HG03066 (cell line): Measurements from ENCODE around the gene WSCD1.

ENCODE experiments used
- ATAC-seq: cut with Tn5 transposase; IDR thresholded peaks from one replicate; pipeline ENCODE4 v1.9.1; 2021; ENCODE audit warnings: low read depth; ENCODE audit not compliant: unreplicated experiment

The WSCD1 gene

DNA sequence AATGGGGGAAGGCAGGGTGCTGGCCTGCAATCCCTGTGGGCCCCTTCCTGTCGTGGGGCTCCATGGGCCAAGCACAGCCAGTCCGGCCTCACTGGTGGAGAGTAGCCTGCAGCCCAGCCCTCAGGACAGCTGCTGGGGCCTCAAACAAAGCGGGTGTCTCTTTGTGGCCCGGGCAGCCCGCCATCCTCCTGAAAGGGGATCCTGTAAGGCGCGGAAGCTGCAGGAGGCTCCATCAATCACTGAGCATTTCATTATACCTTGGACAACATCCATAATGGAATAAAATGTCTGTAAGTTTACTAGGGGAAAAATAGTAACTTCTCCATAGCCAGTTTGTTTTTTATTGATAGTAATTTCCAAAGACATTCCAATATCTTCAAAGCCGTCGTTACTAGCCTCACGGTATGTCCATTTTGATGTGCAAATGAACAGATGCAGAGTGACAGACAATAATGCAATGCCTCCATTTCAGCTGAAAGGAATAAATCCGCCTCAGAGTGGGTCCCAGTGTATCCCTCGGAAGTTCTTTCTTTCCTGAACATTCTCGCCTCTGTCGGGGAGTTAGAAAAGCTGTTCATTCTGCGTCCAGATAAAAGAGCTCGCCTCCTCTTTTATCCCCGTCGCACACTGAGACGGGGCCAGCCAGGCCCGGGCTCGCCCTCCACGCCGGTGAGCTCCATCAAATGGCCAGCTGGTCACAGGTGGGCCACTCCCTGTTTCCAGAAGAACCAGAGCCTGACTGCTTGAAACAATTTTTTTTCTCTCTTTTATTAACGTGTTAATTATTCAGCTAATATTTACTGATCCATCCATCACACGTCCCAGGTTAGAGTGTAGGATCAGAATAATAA, 14.4 kb downstream of the WSCD1 start:
- ATAC-seq = no peak

DNA sequence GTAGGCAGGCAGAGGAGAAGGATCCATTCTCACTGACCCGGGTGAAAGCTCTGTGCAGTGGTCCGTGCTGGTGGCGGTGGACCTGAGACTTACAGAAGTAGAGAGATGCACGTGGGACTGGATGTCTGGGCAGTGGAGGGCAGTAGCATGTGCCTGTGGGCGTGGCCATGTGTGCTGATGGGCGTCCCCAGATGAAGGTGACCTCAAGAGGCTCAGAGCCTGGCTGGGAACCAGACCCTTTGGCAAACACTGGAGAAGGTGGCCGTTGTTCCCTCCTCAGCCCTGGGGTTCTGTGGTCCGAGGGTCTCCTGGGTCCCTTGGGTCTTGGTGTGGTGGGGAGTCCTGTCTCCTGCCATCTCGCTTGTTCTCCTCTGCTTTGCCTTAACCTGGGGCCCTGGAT, 15.6 kb downstream of the WSCD1 start:
- ATAC-seq = no peak

DNA sequence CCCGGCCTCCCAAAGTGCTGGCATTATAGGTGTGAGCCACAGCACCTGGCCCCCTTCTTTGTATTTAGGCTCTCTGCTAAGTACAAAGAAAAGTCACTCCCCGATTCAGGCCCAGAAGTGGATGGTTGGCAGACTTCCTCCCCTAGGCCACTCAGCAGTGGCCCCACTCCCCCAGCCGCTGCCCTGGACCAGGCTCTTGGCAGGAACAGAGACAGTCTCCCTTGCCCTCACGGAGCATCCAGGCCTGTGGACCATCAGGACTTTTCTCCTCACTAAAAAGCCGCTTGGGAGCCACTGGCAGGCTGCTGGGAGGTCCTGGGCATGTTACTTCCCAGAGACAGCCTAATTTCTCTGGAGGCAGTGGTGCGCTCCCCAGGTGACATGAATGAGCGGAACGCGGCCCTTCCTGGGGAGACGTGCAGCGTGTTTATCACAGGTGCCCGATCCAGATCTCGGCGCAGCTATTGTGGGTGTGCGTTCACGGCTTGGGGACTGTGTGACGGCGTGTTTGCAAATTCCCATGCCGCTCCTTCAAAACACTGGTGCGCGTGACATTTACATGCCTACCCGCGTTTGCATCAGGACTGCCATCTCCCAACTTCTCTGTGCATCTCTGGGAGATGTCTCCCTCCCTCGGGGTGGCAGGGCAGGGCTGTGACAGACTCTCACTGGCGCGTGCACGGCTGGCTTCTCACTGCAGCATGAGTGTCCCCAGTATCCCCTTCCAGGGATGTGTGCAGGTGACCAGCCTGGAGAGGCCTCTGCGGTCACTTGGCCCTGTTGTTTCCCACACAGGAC, 16.6 kb downstream of the WSCD1 start:
- ATAC-seq = no peak

DNA sequence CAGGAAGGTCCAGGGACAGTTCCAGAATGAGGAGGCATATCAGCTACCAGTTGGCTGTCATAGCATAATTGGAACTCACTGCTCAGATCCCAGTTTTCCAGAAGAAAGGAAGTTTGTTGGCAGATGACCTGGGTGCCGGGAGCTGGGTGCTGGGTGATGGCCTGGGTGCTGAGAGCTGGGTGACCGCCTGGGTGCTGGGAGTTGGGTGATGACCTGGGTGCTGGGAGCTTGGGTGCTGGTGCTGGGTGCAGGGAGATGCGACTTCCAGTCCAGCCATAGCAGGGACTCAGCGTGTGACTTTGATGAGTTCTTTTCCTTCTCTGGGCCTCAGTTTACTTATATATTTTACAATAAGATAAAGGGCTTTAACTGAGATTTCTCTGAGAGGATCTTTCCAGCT, 18.0 kb downstream of the WSCD1 start:
- no peak for ATAC-seq

DNA sequence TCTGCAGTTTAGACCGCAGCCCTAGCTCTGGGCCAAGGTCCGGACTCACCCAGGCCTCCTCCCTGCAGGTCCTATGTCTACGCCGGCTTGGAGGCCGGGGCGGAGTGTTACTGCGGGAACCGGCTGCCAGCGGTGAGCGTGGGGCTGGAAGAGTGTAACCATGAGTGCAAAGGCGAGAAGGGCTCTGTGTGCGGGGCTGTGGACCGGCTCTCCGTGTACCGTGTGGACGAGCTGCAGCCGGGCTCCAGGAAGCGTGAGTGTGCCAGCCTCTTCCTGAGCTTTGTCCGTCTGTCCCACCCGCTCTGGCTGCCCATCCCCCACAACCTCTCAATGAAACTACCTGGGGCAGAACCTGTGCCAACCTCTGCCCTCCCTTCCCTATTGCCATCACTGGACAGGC, 20.1 kb downstream of the WSCD1 start:
- no peak for ATAC-seq

DNA sequence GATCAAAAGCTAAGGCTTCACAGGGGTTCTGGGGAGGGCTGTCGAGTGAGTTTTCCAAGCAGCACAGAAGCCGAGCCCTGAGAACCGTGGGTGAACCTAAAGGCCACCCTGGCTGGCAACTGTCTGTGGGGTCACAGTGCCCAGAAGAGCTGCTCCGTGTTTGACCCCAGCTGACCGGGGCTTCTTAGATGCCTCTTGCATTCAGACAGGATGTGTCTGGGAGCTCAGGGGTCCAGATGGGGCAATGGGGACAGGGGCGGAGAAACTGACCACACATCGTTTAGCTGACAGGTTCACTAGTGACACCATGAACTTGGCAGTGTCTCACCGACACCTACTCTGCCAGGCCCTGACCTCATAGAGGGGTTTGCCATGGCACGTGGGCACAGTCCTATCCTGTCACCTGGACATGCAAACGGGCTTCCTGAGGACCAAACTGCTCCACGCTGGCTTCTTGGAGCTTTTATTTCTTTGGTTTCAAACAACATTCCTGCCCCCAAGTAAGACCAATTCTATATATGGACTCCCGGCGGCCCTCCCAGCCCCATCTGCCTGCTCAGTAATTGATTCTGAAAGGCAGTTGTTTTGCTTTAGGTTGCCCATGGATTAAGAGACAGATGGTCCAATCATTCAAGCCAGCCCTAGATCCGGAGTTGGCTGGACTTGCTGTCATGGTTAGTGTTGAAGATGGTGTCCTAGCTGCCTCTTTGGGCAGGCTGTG, 22.2 kb downstream of the WSCD1 start:
- ATAC-seq = no peak

DNA sequence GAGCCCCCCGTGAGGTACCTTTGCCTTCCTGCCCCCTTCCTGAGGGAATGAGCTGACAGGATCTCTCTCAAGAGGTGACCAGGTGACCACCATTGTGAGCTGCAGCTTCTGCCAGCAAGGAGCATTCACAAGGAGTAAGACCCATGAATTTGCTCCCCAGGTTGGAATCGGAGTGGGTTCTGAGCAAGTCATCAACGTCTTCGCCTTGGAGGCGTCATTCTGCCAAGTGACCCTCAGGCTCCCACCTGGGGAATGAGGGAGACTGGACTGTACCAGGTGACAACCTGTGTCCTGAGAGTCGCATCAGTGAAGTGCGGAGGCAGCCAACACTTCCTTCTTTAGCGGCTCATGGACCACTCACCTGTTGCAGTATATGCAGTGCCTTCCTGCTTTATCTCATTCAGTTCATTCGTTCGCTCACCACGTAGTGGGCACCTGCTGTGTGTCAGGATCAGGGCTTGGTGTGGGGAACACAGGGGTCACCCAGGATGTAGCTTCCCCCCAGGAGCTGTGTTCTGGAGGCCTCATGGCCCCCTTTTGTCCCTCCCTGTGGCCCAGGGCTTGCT, 22.8 kb downstream of the WSCD1 start:
- ATAC-seq = no peak

DNA sequence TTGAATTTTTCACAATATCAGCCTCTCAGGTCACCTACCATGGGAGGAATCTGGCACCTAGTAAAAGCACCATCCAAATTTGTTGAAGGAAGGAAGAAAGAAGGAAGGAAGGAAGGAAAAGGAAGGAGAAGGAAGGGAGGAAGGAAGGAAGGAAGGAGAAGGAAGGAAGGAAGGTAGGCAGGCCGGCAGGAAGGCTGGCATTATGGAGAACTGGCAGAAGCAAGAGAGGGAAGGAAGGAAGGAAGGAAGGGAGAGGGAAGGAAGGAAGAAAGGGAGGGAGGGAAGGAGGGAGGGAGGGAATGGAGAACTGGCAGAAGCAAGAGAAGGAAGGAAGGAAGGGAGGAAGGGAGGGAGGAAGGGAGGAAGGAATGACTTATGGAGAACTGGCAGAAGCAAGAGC, 24.3 kb downstream of the WSCD1 start:
- no peak for ATAC-seq

DNA sequence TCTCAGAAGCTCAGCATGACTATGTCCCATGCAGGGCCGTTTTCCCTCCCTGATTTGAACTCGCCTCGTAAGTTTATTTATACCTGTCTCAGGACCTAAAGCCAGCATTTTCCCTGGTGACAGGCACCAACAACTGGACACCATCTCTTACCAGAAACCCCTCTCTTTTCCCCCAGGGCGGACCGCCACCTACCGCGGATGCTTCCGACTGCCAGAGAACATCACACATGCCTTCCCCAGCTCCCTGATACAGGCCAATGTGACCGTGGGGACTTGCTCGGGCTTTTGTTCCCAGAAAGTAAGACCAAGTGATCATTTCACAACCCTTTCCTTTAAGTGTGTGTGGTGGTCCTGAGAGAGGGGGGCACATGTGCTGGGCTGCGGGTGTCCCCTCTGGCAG, 24.7 kb downstream of the WSCD1 start:
- no peak for ATAC-seq

DNA sequence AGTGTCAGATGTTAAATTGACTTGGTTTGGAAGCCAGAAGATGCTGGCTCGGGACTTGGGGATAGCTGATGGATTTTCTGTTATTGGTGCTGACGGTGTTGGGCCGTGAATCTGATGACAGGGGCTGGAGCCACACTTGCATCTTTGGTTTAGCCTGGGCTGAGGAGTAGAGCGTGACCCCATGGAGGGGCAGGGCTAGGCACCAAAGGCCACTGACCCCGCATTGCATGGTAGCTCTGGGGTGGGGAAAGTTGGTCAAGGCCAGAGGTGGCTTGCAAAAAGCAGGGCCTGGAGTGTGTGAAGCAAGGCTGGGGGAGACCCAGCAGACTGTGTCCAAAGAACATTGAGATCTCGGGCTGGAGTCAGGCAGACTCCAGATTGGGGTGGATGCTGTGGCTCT, 25.3 kb downstream of the WSCD1 start:
- ATAC-seq = no peak

DNA sequence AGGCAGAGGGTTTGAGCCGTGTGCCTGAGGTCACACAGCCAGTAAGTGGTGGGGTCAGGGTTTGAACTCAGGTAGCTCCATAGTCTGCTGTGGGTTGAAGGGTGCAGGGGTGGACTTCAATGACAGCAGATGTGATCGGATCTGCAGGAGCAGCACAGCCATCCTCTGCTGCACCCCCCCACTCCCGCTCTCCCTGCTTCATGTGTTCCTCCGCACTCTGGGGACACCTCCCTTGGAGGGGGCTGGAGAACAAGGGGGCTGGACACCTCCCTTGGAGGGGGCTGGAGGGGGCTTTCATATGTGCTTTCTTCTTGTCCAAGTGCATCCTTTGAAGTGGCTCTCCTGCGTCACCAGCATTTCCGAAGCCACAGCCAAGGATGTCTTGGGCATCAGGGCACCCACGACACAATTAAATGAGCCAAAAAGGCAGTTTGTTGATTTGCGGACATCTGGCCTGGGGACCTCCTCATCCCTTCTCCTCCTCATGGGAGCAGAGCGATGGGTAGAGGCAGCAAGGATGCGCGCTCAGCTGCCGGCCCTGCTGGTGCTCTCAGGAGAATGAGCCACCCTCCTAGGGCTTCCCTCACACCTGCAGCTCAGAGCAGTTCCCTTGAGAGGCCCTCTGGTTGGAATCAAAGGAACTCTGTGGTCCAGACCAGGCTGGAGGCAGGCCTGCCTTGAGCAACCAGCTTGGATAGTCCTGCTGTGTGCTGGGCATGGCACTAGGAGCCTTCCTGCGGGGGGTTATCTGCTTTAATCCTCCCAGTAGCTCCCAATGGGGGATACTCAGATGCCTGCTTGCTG, 26.2 kb downstream of the WSCD1 start:
- ATAC-seq = no peak

DNA sequence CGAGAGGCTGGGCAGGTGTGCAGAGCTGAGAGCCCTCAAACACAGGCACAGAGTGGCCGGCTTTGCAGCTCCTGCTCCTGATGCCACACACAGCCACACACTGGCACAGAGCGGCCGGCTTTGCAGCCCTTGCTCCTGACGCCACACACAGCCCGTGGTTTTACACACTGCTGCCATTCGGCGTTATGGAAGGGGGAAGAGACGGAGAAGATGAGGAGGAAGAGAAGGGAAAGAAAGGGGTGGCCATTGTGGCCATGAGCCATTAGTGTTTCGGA, 26.8 kb downstream of the WSCD1 start:
- ATAC-seq = no peak

DNA sequence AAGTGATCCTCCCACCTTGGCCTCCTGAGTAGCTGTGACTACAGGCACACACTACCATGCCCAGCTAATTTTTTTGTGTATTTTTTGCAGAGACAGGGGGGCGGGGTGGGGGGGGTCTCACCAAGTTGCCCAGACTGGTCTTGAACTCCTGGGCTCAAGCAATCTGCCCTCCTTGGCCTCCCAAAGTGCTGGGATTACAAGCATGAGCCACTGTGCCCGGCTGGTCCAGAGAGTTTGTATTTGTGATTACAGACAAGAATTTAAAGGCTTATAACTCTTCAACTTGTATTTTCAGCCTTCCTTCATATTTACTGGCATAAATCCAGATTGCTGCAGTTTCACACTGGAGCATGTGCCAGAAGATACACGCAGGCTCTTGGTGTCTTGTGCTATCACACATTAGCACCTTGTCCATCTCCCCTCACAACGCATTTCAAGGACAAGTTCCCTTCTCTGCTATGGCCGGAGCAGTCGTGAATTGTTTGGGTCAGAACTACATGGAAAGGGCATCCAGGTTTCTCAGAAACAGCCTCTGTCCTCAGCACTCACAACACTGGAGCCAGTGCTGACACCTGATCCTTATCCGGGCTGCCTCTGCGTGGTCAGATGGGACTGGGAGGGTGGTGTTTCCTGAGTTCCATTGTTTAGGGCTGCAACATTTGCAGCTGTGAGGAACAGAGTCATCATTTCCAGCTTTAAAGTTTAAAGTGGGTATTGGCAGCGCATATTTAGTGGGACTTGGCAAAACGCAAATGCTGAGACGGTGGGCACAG, 28.1 kb downstream of the WSCD1 start:
- no peak for ATAC-seq

DNA sequence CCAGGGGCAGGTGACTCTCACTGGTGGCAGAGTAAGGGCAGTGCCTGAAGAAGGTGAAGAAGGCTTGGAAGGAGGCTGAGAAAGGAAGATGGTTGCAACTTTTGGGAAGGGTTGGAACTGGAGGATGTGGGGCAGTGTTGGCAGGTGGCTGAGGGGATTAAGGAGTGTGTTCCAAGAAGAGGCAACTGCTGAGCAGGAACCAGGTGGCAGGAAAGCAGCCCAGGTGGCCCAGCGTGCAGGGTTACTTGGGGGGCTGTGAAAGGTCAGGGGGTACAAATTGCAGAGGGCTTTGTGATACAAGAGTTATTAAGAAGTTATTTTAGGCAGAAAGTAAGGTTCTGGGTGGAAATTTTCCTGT, 28.6 kb downstream of the WSCD1 start:
- ATAC-seq = no peak

DNA sequence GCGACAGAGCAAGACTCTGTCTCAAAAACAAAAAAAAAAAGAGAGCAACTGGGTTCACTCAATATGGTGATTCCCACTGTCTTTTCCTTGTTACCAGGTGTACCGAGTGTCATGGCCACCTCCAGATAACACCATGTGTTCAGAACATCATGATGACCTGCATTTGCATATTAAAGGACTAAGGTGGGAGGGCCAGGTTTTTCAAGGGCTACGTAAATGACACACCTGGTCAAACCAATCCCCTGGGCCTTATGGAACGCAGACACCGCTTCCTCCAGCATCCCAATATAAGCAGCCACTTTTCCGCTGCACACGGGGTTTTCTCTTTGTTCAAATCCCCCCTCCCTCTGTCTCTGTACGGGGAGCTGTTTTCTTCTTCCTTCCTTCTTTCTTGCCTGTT, 29.3 kb downstream of the WSCD1 start:
- no peak for ATAC-seq

DNA sequence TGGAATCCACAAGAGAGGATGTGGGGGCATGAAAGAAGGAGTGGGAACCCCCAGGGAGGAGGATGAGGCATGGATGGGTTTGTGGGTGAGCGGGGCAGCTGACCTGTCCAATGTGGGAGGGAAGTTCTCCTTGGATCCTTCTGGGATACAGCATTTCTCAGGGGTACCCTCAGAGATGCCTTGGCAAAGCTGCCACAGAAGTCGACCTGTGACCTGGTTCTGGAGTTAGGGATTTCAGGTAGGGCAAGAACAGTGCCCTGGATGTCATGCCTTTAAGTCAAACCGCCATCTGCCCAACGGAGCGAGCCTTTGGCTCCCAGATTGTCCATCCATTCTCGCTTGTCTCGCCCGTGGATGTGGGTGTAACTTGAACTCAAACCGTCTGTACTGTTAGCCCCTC, 30.0 kb downstream of the WSCD1 start:
- ATAC-seq = no peak

DNA sequence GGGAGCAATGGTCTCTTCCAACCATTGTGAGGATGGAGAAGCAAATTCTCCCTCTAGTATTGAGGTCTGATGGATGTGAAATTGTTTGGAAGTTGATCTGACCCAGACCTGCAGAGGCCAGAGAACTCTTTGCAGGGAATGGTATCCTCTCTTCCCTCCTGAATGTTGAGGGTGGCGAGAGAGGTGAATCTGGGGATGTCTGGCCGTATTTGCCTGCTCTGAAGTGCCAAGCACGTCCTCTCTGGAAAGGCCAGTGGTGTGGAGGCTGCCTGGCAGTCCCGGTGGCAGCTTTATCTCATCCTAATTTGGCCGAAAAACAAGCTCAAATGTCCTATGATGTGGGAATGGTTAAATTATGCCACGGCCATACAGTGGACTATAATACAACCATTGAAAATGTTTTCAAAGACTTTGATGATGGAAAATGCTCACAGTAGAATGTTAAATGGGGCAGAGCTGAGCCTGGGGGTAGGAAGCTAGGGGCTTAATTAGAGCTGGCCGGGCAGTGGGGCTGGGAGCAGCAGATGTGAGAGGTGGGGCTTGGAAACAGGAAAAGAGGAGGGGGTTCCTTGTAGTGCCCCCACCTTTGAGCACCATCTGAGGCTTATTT, 30.8 kb downstream of the WSCD1 start:
- ATAC-seq = no peak

DNA sequence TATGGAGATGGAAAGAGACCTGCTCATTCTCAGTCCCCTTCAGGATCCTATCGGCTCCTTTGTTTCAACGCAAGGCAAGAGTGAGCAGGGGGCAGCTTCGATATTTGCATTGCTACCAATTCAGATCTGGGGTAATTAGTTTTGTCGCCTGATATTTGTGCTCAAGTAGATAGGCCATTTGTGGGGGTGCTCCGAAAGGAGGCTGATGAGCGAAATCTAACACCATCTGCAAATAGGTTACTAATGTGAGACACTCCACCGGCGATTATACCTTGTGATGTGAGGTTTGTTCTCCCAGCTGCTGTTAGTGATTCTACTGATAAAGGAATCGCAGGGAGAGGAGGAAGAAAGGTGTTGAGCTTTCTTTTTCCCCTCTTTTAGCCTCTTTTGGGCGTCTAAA, 31.5 kb downstream of the WSCD1 start:
- ATAC-seq = no peak

DNA sequence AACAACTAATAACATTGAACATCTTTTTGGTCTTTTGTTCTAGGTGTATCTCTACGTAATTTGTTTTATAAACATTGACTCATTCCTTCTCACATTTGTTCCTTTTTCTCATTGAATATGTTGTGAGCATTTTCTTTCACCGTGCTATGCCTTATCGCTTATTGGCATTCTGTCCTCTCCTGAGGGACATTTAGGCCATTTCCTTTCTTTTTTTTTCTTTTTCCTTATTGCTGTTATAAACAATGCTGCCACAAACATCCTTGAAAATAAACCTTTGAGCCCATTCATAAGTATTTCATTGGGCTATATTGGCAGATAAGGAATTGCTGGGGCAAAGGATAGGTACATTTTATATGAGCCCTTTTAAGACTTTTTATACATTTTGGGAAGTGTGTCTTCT, 32.4 kb downstream of the WSCD1 start:
- ATAC-seq = no peak
